Muscle layer of duodenum (tissue), 2 donors: ENCODE measurements around the gene MYO3B.

ENCODE experiments used
- H3K27ac ChIP-seq: one replicate; pipeline ENCODE4 v1.7.0; 2013; ENCODE audit warnings: mild to moderate bottlenecking, low read length
- H3K27me3 ChIP-seq: one replicate; pipeline ENCODE4 v1.7.0; 2013; ENCODE audit warnings: low read depth, mild to moderate bottlenecking, control low read depth, low read length
- H3K36me3 ChIP-seq, 2 donors: one replicate each; pipeline ENCODE4 v1.7.0; 2013; ENCODE audit warnings: low read length in 2 of 2, control low read depth in 1 of 2, mild to moderate bottlenecking in 1 of 2; ENCODE audit not compliant: insufficient read depth in 2 of 2, control insufficient read depth in 1 of 2
- H3K4me1 ChIP-seq, 2 donors: one replicate each; pipeline ENCODE4 v1.7.0; 2013; ENCODE audit warnings: low read length in 2 of 2, mild to moderate bottlenecking in 2 of 2, control low read depth in 1 of 2, moderate library complexity in 1 of 2; ENCODE audit not compliant: insufficient read depth in 2 of 2, control insufficient read depth in 1 of 2
- H3K4me3 ChIP-seq, 2 donors: one replicate each; pipeline ENCODE4 v1.7.0; 2013; ENCODE audit warnings: low read length in 2 of 2, low read depth in 1 of 2, mild to moderate bottlenecking in 1 of 2
- H3K9me3 ChIP-seq, 2 donors: one replicate each; pipeline ENCODE4 v1.7.0; 2013; ENCODE audit warnings: low read length in 2 of 2, control low read depth in 1 of 2, mild to moderate bottlenecking in 1 of 2; ENCODE audit not compliant: control insufficient read depth in 1 of 2
- donor health status: healthy.

MYO3B gene

GRCh38 chr2:170313347-170313991, 135.5 kb downstream of the MYO3B start:
- Histone ChIP-seq H3K36me3 (no peaks in the 10 kb centered on the region), H3K4me1 (no peaks in the 10 kb centered on the region), H3K4me3 (no peak overlapping the region), H3K27ac (no peak overlapping the region), H3K9me3 (no peaks in the 10 kb centered on the region), H3K27me3 (no peaks in the 10 kb centered on the region)

DNA sequence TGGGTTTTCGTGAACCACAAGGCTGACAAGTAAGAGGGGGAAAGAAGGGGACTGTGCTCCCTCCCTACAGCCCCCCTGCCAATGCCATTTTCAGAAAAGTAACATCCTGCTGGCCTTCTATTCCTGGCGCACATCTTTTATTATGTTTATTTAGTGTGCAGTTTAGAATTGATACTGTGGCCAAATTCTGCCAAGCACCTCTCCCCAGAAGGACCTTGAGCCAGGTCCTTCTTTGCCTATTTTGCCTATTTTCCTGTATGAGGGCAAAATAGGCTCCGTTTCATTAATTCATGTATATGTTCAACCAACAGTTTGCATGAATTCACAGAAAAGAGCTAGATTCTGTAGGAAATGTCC, 136.0 kb downstream of the MYO3B start:
- Histone ChIP-seq H3K4me3 (no peak overlapping the region), H3K4me1 (no peaks in the 10 kb centered on the region), H3K9me3 (no peaks in the 10 kb centered on the region), H3K27me3 (no peaks in the 10 kb centered on the region), H3K27ac (no peak overlapping the region), H3K36me3 (no peaks in the 10 kb centered on the region)

GRCh38 chr2:170314744-170315447, 136.9 kb downstream of the MYO3B start:
- no peaks in the 10 kb centered on the region for H3K36me3 ChIP-seq
- no peak overlapping the region for H3K27ac ChIP-seq
- H3K9me3 ChIP-seq = peaks cover 0 to 7% of the 10 kb centered on the region in 2 donors
- H3K4me3 ChIP-seq = no peak overlapping the region
- H3K4me1 ChIP-seq = no peaks in the 10 kb centered on the region
- H3K27me3 ChIP-seq = no peaks in the 10 kb centered on the region

- peaks cover 0 to 11% of the 10 kb centered on the region in 2 donors for H3K9me3 ChIP-seq
- H3K4me1 ChIP-seq = no peaks in the 10 kb centered on the region
- no peak overlapping the region for H3K27ac ChIP-seq
- no peaks in the 10 kb centered on the region for H3K36me3 ChIP-seq
- no peaks in the 10 kb centered on the region for H3K27me3 ChIP-seq
- peak overlapping the region in 1 of 2 donors; percentile 26 for H3K4me3 ChIP-seq
Observed at GRCh38 chr2:170320948-170321347, 143.0 kb downstream of the MYO3B start.

DNA sequence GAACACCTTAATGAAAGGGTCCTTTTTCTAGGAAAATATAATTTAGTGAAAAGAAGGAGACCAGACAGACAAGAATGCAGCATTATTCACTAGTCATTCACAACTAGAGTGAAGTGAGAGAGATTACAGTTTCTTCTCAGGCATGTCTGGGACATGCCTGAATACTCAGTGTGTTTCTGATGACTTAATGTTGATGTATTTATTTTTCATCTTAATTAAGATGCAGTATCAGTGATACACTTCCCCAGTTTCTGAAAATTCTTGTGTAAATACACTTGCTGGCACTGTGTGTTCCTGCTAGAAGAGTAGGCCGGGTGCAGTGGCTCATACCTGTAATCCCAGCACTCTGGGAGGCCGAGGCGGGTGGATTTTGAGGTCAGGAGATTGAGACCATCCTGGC, 143.6 kb downstream of the MYO3B start:
- no peaks in the 10 kb centered on the region for H3K27me3 ChIP-seq
- H3K27ac ChIP-seq = no peak overlapping the region
- no peak overlapping the region for H3K4me3 ChIP-seq
- H3K36me3 ChIP-seq = no peaks in the 10 kb centered on the region
- H3K9me3 ChIP-seq = peaks cover 0 to 11% of the 10 kb centered on the region in 2 donors
- H3K4me1 ChIP-seq = no peaks in the 10 kb centered on the region

DNA sequence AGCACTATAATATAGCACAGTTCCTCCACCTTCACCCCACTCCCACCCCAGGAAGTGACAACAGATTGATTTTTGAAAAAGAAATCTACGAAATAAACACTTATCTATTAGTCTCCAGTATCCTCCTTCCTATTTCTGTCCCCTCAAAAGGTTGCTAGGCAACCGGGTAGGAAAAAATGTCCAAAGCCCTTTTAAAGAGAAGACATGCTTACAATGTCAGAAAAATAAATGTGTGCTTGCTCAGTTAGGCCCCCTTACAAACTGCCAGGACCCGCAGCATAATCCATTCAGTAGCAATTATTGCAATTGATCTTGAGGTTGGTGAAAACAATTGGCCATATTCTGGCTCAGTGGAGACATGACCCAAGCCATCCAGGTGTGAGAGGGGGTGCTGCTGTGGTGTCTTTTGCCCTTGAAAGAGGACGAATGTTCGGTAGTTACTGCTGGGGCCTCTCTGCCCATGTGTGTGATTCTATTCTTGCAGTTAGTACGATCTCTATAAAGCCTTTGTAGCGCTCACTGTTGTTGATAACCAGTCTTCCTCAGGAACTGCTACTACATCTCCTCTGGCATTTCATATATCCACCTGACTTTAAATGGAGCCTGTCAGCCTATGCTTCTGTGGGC, 144.3 kb downstream of the MYO3B start:
- H3K4me1 ChIP-seq = no peaks in the 10 kb centered on the region
- H3K4me3 ChIP-seq = no peak overlapping the region

GRCh38 chr2:170323743-170324142, 145.8 kb downstream of the MYO3B start:
- no peak overlapping the region for H3K27ac ChIP-seq
- no peaks in the 10 kb centered on the region for H3K4me1 ChIP-seq
- no peaks in the 10 kb centered on the region for H3K27me3 ChIP-seq
- H3K9me3 ChIP-seq = peaks cover 0 to 11% of the 10 kb centered on the region in 2 donors
- H3K4me3 ChIP-seq = no peak overlapping the region
- no peaks in the 10 kb centered on the region for H3K36me3 ChIP-seq

More for the DNA sequence above, 144.3 kb downstream of the MYO3B start:
- H3K36me3 ChIP-seq = no peaks in the 10 kb centered on the region
- no peak overlapping the region for H3K27ac ChIP-seq
- no peaks in the 10 kb centered on the region for H3K27me3 ChIP-seq
- peaks cover 0 to 11% of the 10 kb centered on the region in 2 donors for H3K9me3 ChIP-seq

DNA sequence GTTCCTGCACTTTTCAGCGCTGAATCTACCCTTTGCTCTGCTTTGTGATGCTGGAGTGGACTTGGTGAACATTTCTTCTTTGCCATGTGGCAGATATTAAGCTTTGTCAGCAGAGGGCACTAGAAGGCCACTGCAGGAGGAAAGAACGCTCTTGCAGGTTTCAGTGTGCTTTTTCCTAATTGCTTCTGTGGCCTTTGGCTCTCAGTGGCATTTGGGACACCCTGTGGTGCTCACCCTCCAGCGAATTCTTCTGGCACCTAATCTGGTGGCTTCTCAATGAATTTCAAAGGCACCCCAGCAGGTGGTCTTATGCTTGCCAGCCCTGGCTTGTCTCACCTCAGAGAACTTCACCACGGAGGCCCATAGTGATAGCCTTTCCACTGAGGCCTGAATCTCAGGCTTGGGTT, 146.7 kb downstream of the MYO3B start:
- Histone ChIP-seq H3K4me3 (no peak overlapping the region), H3K4me1 (no peaks in the 10 kb centered on the region), H3K27ac (no peak overlapping the region), H3K27me3 (no peaks in the 10 kb centered on the region), H3K9me3 (peaks cover 0 to 6% of the 10 kb centered on the region in 2 donors), H3K36me3 (no peaks in the 10 kb centered on the region)

GRCh38 chr2:170330881-170331280, 152.9 kb downstream of the MYO3B start:
- no peaks in the 10 kb centered on the region for H3K27me3 ChIP-seq
- H3K36me3 ChIP-seq = no peaks in the 10 kb centered on the region
- no peak overlapping the region for H3K4me3 ChIP-seq
- no peak overlapping the region for H3K27ac ChIP-seq
- no peaks in the 10 kb centered on the region for H3K4me1 ChIP-seq
- H3K9me3 ChIP-seq = peaks cover 0 to 4% of the 10 kb centered on the region in 2 donors

DNA sequence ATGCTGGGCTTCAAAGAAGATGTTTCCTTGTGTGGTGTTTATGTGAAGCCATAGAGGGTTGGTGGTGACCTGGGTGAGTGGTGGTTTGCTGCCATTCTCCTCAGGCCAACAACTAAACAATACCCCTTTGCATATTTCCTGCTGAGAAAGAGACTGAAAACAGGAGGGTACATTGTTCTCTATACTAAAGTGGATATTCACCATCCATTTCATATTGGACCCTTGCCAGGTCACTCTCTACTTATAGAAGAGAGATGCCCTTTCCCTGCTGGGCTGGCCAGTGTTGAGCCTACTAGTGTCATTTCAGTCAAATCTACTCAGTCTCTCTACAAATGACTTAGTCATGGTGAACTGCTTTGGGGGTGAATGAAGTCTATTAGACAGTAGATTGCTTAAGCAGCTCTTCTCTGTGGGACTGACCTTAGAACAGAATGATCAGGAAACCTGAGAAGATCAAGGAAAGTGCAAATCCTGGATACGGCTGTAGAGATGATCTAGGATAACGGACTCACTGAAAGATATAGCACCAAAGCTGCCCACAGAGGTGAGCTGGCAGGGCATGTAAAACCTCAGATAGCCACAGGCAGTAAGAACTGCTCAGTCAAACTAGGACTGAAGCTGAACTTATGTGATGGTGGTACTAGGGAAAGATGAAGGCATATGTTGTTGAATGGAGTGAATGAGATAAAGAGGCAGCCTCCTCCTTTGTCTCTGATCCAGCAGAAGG, 154.9 kb downstream of the MYO3B start:
- Histone ChIP-seq H3K36me3 (no peaks in the 10 kb centered on the region), H3K27ac (no peak overlapping the region), H3K4me1 (no peaks in the 10 kb centered on the region), H3K9me3 (peaks cover 0 to 4% of the 10 kb centered on the region in 2 donors), H3K4me3 (no peak overlapping the region), H3K27me3 (no peaks in the 10 kb centered on the region)

DNA sequence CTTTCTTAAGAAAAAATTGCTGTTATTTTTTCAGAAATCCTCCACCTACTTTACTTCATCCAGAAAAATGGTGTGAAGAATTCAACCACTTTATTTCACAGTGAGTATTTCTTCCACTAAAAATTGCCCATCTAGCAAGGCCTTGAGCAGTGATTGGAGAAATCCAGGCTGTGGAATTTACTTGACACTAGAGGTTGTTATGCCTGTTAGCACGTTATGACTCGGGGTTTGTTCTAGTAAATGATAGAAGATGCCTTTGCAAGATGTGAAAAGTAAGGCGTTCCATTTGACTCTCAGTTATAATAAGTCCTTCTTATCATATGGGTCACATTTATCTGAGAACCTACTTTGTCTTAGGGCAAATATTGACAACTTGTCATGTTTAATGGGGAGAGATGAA, 157.4 kb downstream of the MYO3B start:
- H3K36me3 ChIP-seq = no peaks in the 10 kb centered on the region
- no peak overlapping the region for H3K27ac ChIP-seq
- H3K4me1 ChIP-seq = no peaks in the 10 kb centered on the region
- H3K9me3 ChIP-seq = peaks cover 0 to 4% of the 10 kb centered on the region in 2 donors
- no peaks in the 10 kb centered on the region for H3K27me3 ChIP-seq
- no peak overlapping the region for H3K4me3 ChIP-seq
